Breast epithelium (tissue), 3 donors: Measurements from ENCODE around the gene TCN2.

Source experiments
- POLR2A ChIP-seq: fragments of 450-650 bp; IDR thresholded peaks from one replicate; pipeline ENCODE4 v1.6.1; 2016; ENCODE audit warnings: antibody characterized with exemption, mild to moderate bottlenecking, moderate library complexity
- POLR2AphosphoS5 ChIP-seq, 3 donors: sonication (generic); formaldehyde crosslinking; IDR thresholded peaks; one replicate each; pipeline ENCODE4 v1.6.1; 2017; ENCODE audit warnings: antibody characterized with exemption in 3 of 3
- TF ChIP-seq, protein P1 (sequence below), 3 donors: fragments of 450-650 bp; IDR thresholded peaks; one replicate each; pipeline ENCODE4 v1.5.1; 2016 to 2017; ENCODE audit warnings: antibody characterized with exemption in 3 of 3, mild to moderate bottlenecking in 3 of 3, moderate library complexity in 3 of 3

DNA sequence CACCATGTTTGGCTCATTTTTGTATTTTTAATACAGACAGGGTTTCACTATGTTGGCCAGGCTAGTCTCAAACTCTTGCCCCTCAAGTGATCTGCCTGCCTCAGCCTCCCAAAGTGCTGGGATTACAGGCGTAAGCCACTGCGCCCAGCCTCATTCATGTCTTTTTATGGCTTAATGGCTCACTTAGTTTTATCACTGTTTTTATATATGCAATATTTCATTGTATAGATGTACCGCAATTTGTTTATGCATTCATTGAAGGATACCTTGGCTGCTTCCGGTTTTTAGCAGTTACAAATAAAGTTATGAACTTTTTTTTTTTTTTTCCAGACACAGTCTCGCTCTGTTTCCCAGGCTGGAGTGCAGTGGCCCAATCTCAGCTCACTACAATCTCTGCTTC is 5.5 kb upstream of the TCN2 start:
- no peak for TF ChIP-seq POLR2A
- TF ChIP-seq, protein P1, sequence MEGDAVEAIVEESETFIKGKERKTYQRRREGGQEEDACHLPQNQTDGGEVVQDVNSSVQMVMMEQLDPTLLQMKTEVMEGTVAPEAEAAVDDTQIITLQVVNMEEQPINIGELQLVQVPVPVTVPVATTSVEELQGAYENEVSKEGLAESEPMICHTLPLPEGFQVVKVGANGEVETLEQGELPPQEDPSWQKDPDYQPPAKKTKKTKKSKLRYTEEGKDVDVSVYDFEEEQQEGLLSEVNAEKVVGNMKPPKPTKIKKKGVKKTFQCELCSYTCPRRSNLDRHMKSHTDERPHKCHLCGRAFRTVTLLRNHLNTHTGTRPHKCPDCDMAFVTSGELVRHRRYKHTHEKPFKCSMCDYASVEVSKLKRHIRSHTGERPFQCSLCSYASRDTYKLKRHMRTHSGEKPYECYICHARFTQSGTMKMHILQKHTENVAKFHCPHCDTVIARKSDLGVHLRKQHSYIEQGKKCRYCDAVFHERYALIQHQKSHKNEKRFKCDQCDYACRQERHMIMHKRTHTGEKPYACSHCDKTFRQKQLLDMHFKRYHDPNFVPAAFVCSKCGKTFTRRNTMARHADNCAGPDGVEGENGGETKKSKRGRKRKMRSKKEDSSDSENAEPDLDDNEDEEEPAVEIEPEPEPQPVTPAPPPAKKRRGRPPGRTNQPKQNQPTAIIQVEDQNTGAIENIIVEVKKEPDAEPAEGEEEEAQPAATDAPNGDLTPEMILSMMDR (IDR thresholded peaks at IDR 0.05) = no peak
- no peak for TF ChIP-seq POLR2AphosphoS5 (IDR thresholded peaks at IDR 0.05)
